GM21515 (cell line): ENCODE results near the gene TLE4.
"Not testable (repeated sequence)": the region's sequence is repeated elsewhere in the genome, so short reads cannot be mapped to it uniquely, and the experiment has no call there.

Experiments used
- ATAC-seq: cut with Tn5 transposase; IDR thresholded peaks from one replicate; pipeline ENCODE4 v1.9.1; 2021; ENCODE audit not compliant: unreplicated experiment

The TLE4 gene

GRCh38 chr9:79598562-79599345 is 27.0 kb downstream of the TLE4 start:
- no peak for ATAC-seq

GRCh38 chr9:79600466-79600865 is 28.7 kb downstream of the TLE4 start:
- no peak for ATAC-seq

- ATAC-seq = no peak
Measured at GRCh38 chr9:79603222-79603920, 31.6 kb downstream of the TLE4 start.

GRCh38 chr9:79604149-79604548 is 32.4 kb downstream of the TLE4 start:
- ATAC-seq = no peak

GRCh38 chr9:79604921-79605562 is 33.3 kb downstream of the TLE4 start:
- ATAC-seq = no peak

- ATAC-seq = not testable (repeated sequence)
Measured at GRCh38 chr9:79606529-79606928, 34.8 kb downstream of the TLE4 start.

- ATAC-seq = no peak
Measured at GRCh38 chr9:79609468-79610018, 37.8 kb downstream of the TLE4 start.

GRCh38 chr9:79610019-79610631 is 38.4 kb downstream of the TLE4 start:
- no peak for ATAC-seq

GRCh38 chr9:79610791-79611614 is 39.2 kb downstream of the TLE4 start:
- ATAC-seq = peak; percentile 67

GRCh38 chr9:79613145-79613544 is 41.4 kb downstream of the TLE4 start:
- ATAC-seq = no peak

- no peak for ATAC-seq
Measured at GRCh38 chr9:79615038-79615437, 43.3 kb downstream of the TLE4 start.

- no peak for ATAC-seq
Measured at GRCh38 chr9:79616013-79616412, 44.2 kb downstream of the TLE4 start.

GRCh38 chr9:79616971-79617370 is 45.2 kb downstream of the TLE4 start:
- ATAC-seq = no peak

- ATAC-seq = no peak
Measured at GRCh38 chr9:79617395-79617794, 45.6 kb downstream of the TLE4 start.

- no peak for ATAC-seq
Measured at GRCh38 chr9:79619930-79620329, 48.2 kb downstream of the TLE4 start.

- no peak for ATAC-seq
Measured at GRCh38 chr9:79621916-79622575, 50.3 kb downstream of the TLE4 start.

GRCh38 chr9:79623799-79624721 is 52.3 kb downstream of the TLE4 start:
- ATAC-seq = peak; percentile 89

- ATAC-seq = no peak
Measured at GRCh38 chr9:79629721-79630120, 58.0 kb downstream of the TLE4 start.
